ENCODE measurements around the gene NFATC1.

- TF ChIP-seq POLR2A (IDR thresholded peaks at IDR 0.05) (no peak), CTCF (IDR thresholded peaks at IDR 0.05) (no peak)
These were observed 27.7 kb upstream of the NFATC1 start for GRCh38 chr18:79367989-79368388.
